CD4-positive, alpha-beta memory T cell (primary cell): Measurements from ENCODE around the gene EXOC7. TPM values are rescaled to one million over a fixed set of nuclear protein-coding genes. Genes with fewer than 3 reads are reported as not detected.
"Not testable (repeated sequence)": the region's sequence is repeated elsewhere in the genome, so short reads cannot be mapped to it uniquely, and the experiment has no call there.

Experiments used
- CTCF ChIA-PET: fragments of 350-600 bp; sonication (Branson Sonifier 250); formaldehyde crosslinking; loops from one replicate; lab custom pipeline; 2021; ENCODE audit warnings: inconsistent platforms; ENCODE audit not compliant: partially characterized antibody; lab: Charles Lee
- POLR2A ChIA-PET: fragments of 350-600 bp; sonication (Branson Sonifier 250); formaldehyde crosslinking; loops from one replicate; lab custom pipeline; 2021; ENCODE audit not compliant: partially characterized antibody; lab: Charles Lee
- DNase-seq, 5 donors: peaks; one replicate each; pipeline versions ENCODE4 v3.0.0 to v3.0.0-alpha.2; 2020 to 2022; ENCODE audit warnings: mixed read lengths in 1 of 5
- H3K27ac ChIP-seq: one replicate; pipeline ENCODE4 v1.7.0; 2013; ENCODE audit warnings: low read depth, low read length
- H3K27me3 ChIP-seq: 2 replicates; pipeline ENCODE4 v1.7.0; 2013; ENCODE audit warnings: mild to moderate bottlenecking, low read length, moderate library complexity; ENCODE audit not compliant: insufficient read depth
- H3K36me3 ChIP-seq: 2 replicates; pipeline ENCODE4 v1.7.0; 2013; ENCODE audit warnings: mild to moderate bottlenecking, low read length, moderate library complexity; ENCODE audit not compliant: insufficient read depth
- H3K4me1 ChIP-seq: 2 replicates; pipeline ENCODE4 v1.7.0; 2013; ENCODE audit warnings: mild to moderate bottlenecking, low read length, moderate library complexity; ENCODE audit not compliant: insufficient read depth
- H3K4me3 ChIP-seq, 2 donors: one replicate each; pipeline ENCODE4 v1.7.0; 2013; ENCODE audit warnings: low read length in 2 of 2, mild to moderate bottlenecking in 1 of 2
- H3K9me3 ChIP-seq, 2 donors: one replicate each; pipeline ENCODE4 v1.7.0; 2013; ENCODE audit warnings: low read length in 2 of 2, control low read depth in 1 of 2; ENCODE audit not compliant: control insufficient read depth in 1 of 2
- H3K27ac Mint-ChIP-seq, 7 donors: one replicate each; pipeline ENCODE4 v1.8.0; 2020 to 2021; ENCODE audit warnings: mixed read lengths in 7 of 7, mild to moderate bottlenecking in 6 of 7, inconsistent platforms in 3 of 7, moderate library complexity in 3 of 7
- H3K27me3 Mint-ChIP-seq, 2 donors: one replicate each; pipeline ENCODE4 v1.8.0; 2020 to 2021; ENCODE audit warnings: mixed read lengths in 2 of 2
- H3K36me3 Mint-ChIP-seq, 2 donors: one replicate each; pipeline ENCODE4 v1.8.0; 2020 to 2021; ENCODE audit warnings: mixed read lengths in 2 of 2, inconsistent platforms in 1 of 2, mild to moderate bottlenecking in 1 of 2
- H3K4me1 Mint-ChIP-seq, 4 donors: one replicate each; pipeline ENCODE4 v1.8.0; 2020 to 2021; ENCODE audit warnings: mixed read lengths in 4 of 4, mild to moderate bottlenecking in 1 of 4
- H3K4me3 Mint-ChIP-seq, 8 donors: one replicate each; pipeline ENCODE4 v1.8.0; 2020 to 2021; ENCODE audit warnings: mixed read lengths in 8 of 8, mild to moderate bottlenecking in 7 of 8, moderate library complexity in 6 of 8, inconsistent platforms in 3 of 8
- H3K9me3 Mint-ChIP-seq, 8 donors: one replicate each; pipeline ENCODE4 v1.8.0; 2020 to 2021; ENCODE audit warnings: mixed read lengths in 8 of 8, mild to moderate bottlenecking in 5 of 8, inconsistent platforms in 3 of 8, moderate library complexity in 1 of 8
- intact Hi-C: fragments of 100-400 bp; cut with micrococcal nuclease; formaldehyde crosslinking; loops from one replicate; pipeline ENCODE4 v1.15.1; 2023
- polyA plus RNA-seq, 2 donors: library from polyadenylated mRNA; unstranded; fragments of 300-500 nt; fragmentation: Illumina TruSeq; gene quantifications; one replicate each; pipeline ENCODE4 v1.2.3, GENCODE V29; 2021
- total RNA-seq, 2 experiments: library from RNA; stranded (reverse); gene quantifications; one replicate each; pipeline ENCODE4 v1.2.3, GENCODE V29; 2021

Gene EXOC7
- total and polyA plus RNA-seq, 4 experiments from 2014 or later = 36.2 to 184 (median 125) TPM

GRCh38 chr17:76048025-76048605 is 55.5 kb downstream of the EXOC7 start:
- H3K4me1 ChIP-seq = peaks cover 6% of the 10 kb centered on the region
- no peaks in the 10 kb centered on the region for H3K9me3 Mint-ChIP-seq
- DNase-seq = no peak
- CTCF ChIA-PET = interaction anchor here (0.6 to 1.4 kb wide), 5 partner anchors 13 to 457 kb away, joined by 3 to 5 read pairs (median 3); no protein-coding TSS in a partner anchor
- peaks cover 14 to 23% (median 19%) of the 10 kb centered on the region in 4 donors for H3K4me1 Mint-ChIP-seq
- H3K27me3 Mint-ChIP-seq = no peaks in the 10 kb centered on the region
- peak overlapping the region in 6 of 7 donors; percentile 8 to 73 (median 52) for H3K27ac Mint-ChIP-seq
- POLR2A ChIA-PET = no interaction called here
- H3K27ac ChIP-seq = no peak overlapping the region
- intact Hi-C loops = loop anchor here (2.0 kb wide), 1 partner anchor 17 kb away; no protein-coding TSS in a partner anchor
- peaks cover 74% of the 10 kb centered on the region for H3K36me3 ChIP-seq
- no peaks in the 10 kb centered on the region for H3K27me3 ChIP-seq
- H3K4me3 ChIP-seq = no peak overlapping the region
- no peaks in the 10 kb centered on the region for H3K9me3 ChIP-seq
- no peak overlapping the region for H3K4me3 Mint-ChIP-seq
- H3K36me3 Mint-ChIP-seq = peaks cover 68 to 76% of the 10 kb centered on the region in 2 donors

GRCh38 chr17:76046064-76046463 is 57.5 kb downstream of the EXOC7 start:
- DNase-seq = no peak
- H3K4me1 ChIP-seq = peaks cover 6% of the 10 kb centered on the region
- H3K27me3 ChIP-seq = no peaks in the 10 kb centered on the region
- Mint-ChIP-seq H3K4me1 (peaks cover 14 to 23% (median 18%) of the 10 kb centered on the region in 4 donors), H3K4me3 (no peak overlapping the region), H3K36me3 (peaks cover 71 to 80% of the 10 kb centered on the region in 2 donors), H3K27ac (no peak overlapping the region), H3K27me3 (no peaks in the 10 kb centered on the region), H3K9me3 (no peaks in the 10 kb centered on the region)
- CTCF ChIA-PET = interaction anchor here (0.7 to 1.5 kb wide), 4 partner anchors 30 to 932 kb away, joined by 3 to 4 read pairs (median 3); no protein-coding TSS in a partner anchor
- peaks cover 80% of the 10 kb centered on the region for H3K36me3 ChIP-seq
- no peaks in the 10 kb centered on the region for H3K9me3 ChIP-seq
- intact Hi-C loops = no loop called here
- H3K27ac ChIP-seq = no peak overlapping the region
- POLR2A ChIA-PET = no interaction called here
- no peak overlapping the region for H3K4me3 ChIP-seq

GRCh38 chr17:76044475-76045007 is 59.0 kb downstream of the EXOC7 start:
- H3K27me3 Mint-ChIP-seq, intact Hi-C loops, H3K4me1 ChIP-seq, H3K9me3 ChIP-seq, H3K4me3 ChIP-seq, POLR2A ChIA-PET, H3K27ac ChIP-seq, H3K9me3 Mint-ChIP-seq, H3K4me3 Mint-ChIP-seq, DNase-seq, CTCF ChIA-PET, H3K27me3 ChIP-seq: not testable (repeated sequence)
- peaks cover 69 to 77% of the 10 kb centered on the region in 2 donors for H3K36me3 Mint-ChIP-seq
- H3K27ac Mint-ChIP-seq = peak overlapping the region in 1 of 7 donors; percentile 4
- peaks cover 80% of the 10 kb centered on the region for H3K36me3 ChIP-seq
- H3K4me1 Mint-ChIP-seq = peaks cover 9 to 12% (median 11%) of the 10 kb centered on the region in 4 donors

GRCh38 chr17:76042868-76043267 is 60.7 kb downstream of the EXOC7 start:
- CTCF ChIA-PET = interaction anchor here (1.9 kb wide), 1 partner anchor 29 kb away, joined by 7 read pairs; no protein-coding TSS in a partner anchor
- H3K27ac Mint-ChIP-seq = peak overlapping the region in 2 of 7 donors; percentile 15 to 40
- intact Hi-C loops, DNase-seq, H3K27me3 Mint-ChIP-seq, H3K27ac ChIP-seq, H3K27me3 ChIP-seq, H3K4me1 Mint-ChIP-seq, H3K4me1 ChIP-seq, H3K9me3 Mint-ChIP-seq, POLR2A ChIA-PET, H3K4me3 Mint-ChIP-seq, H3K9me3 ChIP-seq, H3K4me3 ChIP-seq: not testable (repeated sequence)
- H3K36me3 Mint-ChIP-seq = peaks cover 68 to 77% of the 10 kb centered on the region in 2 donors
- H3K36me3 ChIP-seq = peaks cover 77% of the 10 kb centered on the region

- peaks cover 64% of the 10 kb centered on the region for H3K36me3 ChIP-seq
- intact Hi-C loops = no loop called here
- POLR2A ChIA-PET = no interaction called here
- no peaks in the 10 kb centered on the region for H3K9me3 Mint-ChIP-seq
- no peaks in the 10 kb centered on the region for H3K4me1 ChIP-seq
- peaks cover 55 to 71% of the 10 kb centered on the region in 2 donors for H3K36me3 Mint-ChIP-seq
- CTCF ChIA-PET = interaction anchor here (0.8 to 1.0 kb wide), 2 partner anchors 26 to 358 kb away, joined by 3 read pairs; no protein-coding TSS in a partner anchor
- no peaks in the 10 kb centered on the region for H3K9me3 ChIP-seq
- no peak overlapping the region for H3K27ac ChIP-seq
- no peaks in the 10 kb centered on the region for H3K27me3 Mint-ChIP-seq
- DNase-seq = no peak
- H3K27ac Mint-ChIP-seq = peak overlapping the region in 2 of 7 donors; percentile 52 to 56
- H3K4me1 Mint-ChIP-seq = peaks cover 0 to 4% (median 1%) of the 10 kb centered on the region in 4 donors
- no peaks in the 10 kb centered on the region for H3K27me3 ChIP-seq
- H3K4me3 ChIP-seq = no peak overlapping the region
- H3K4me3 Mint-ChIP-seq = no peak overlapping the region
Observed at GRCh38 chr17:76040376-76040775, 63.2 kb downstream of the EXOC7 start.

GRCh38 chr17:76039121-76039520 is 64.5 kb downstream of the EXOC7 start:
- Mint-ChIP-seq H3K9me3 (no peaks in the 10 kb centered on the region), H3K4me3 (no peak overlapping the region), H3K36me3 (peaks cover 43 to 60% of the 10 kb centered on the region in 2 donors), H3K4me1 (peaks cover 0 to 4% (median 1%) of the 10 kb centered on the region in 4 donors), H3K27ac (peak overlapping the region in 1 of 7 donors; percentile 12), H3K27me3 (no peaks in the 10 kb centered on the region)
- no peaks in the 10 kb centered on the region for H3K4me1 ChIP-seq
- intact Hi-C loops = no loop called here
- no peaks in the 10 kb centered on the region for H3K27me3 ChIP-seq
- peaks cover 51% of the 10 kb centered on the region for H3K36me3 ChIP-seq
- ChIA-PET CTCF (interaction anchor here (1.1 kb wide), 1 partner anchor 25 kb away, joined by 3 read pairs; no protein-coding TSS in a partner anchor), POLR2A (no interaction called here)
- DNase-seq = no peak
- H3K27ac ChIP-seq = no peak overlapping the region
- no peak overlapping the region for H3K4me3 ChIP-seq
- H3K9me3 ChIP-seq = no peaks in the 10 kb centered on the region

GRCh38 chr17:76038050-76038449 is 65.5 kb downstream of the EXOC7 start:
- intact Hi-C loops = no loop called here
- DNase-seq = no peak
- Mint-ChIP-seq H3K36me3 (peaks cover 33 to 49% of the 10 kb centered on the region in 2 donors), H3K4me3 (no peak overlapping the region), H3K9me3 (no peaks in the 10 kb centered on the region), H3K27me3 (no peaks in the 10 kb centered on the region), H3K4me1 (peaks cover 0 to 4% (median 1%) of the 10 kb centered on the region in 4 donors), H3K27ac (peak overlapping the region in 3 of 7 donors; percentile 5 to 51 (median 25))
- Histone ChIP-seq H3K27me3 (no peaks in the 10 kb centered on the region), H3K9me3 (no peaks in the 10 kb centered on the region), H3K27ac (no peak overlapping the region), H3K36me3 (peaks cover 41% of the 10 kb centered on the region), H3K4me1 (no peaks in the 10 kb centered on the region), H3K4me3 (no peak overlapping the region)
- ChIA-PET CTCF (no interaction called here), POLR2A (no interaction called here)
